ENCODE results near the gene MMP25.

Gene MMP25

DNA sequence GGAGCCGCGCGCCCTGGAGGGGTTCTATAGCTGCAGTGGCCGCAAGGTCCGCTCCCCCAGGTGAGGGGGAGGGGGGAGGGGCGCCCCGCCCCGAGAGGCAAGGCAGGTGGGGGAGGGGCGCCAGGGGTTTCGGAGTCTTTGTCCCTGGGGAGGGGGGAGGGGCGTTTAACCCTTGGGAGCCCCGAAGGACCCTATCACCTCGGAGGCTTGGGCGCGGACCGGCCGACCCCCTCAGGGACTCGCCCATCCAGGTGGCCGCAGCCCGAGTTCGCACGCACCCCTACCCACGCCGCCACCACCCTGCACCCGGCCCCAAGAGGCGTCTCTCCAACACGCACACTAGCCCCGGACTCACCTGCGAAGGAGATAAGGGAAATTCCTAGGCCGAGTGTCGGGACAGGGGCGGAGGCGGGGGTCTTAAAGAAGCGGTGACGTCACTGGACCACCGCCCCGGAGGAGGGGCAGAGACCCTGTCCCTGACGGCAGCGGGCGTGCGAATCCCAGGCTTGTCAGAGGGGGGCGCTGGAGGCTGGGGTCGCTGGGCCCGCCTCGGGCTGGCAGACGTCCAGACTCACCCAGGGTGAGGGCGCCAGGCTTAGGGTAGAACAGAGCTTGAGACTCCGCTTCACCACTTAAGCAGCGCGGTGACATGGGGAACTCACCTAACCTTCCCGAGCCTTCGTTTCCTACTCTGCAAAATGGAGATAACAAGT lies 28.4 kb upstream of the MMP25 start, which contains the start of gene CLDN6:
Gene CLDN6 (minus strand): TSS at position 390 of the 713 bp plus-strand sequence. CDS start 2,162 bp downstream, outside the sequence.
- DNase-seq = no peak

DNA sequence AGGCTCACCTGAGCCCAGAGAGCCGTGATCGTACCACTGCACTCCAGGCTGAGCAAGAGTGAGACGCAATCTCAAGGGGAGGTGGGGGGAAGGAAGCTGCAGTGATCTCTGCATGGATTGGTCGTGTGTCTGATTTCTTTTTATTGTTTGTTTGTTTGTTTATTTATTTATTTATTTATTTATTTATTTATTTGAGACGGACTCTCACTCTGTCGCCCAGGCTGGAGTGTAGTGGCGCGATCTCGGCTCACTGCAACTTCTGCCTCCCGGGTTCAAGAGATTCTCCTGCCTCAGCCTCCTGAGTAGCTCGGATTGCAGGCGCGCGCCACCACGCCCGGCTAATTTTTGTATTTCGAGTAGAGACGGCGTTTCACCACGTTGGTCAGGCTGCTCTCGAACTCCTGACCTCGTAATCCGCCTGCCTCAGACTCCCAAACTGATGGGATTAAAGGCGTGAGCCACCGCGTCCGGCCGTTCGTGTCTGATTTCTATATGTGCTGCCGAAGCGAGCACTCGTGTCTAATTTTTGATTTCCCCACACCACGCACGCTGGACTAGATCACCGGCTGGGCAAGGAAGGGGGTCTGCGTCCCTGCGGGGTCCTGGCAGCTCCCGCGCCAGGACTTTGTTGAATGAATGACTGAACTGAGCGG lies 26.6 kb upstream of the MMP25 start:
- DNase-seq = no peak

DNA sequence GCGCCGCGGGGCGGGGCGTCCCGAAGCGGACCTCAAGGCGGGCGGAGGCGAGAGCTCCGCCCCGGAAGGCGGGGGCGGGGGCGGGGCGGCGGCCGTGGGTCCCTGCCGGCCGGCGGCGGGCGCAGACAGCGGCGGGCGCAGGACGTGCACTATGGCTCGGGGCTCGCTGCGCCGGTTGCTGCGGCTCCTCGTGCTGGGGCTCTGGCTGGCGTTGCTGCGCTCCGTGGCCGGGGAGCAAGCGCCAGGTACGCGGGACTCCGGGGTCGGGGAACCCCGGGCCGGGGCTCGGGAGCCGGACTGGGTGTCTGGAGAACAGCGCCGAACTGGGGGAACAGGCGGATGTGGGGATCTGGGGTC lies 26.1 kb upstream of the MMP25 start, which contains the start of gene TNFRSF12A:
Gene TNFRSF12A (plus strand): TSS at position 122 of the 357 bp plus-strand sequence. CDS start 30 bp downstream, at position 152.
- DNase-seq = no peak

DNA sequence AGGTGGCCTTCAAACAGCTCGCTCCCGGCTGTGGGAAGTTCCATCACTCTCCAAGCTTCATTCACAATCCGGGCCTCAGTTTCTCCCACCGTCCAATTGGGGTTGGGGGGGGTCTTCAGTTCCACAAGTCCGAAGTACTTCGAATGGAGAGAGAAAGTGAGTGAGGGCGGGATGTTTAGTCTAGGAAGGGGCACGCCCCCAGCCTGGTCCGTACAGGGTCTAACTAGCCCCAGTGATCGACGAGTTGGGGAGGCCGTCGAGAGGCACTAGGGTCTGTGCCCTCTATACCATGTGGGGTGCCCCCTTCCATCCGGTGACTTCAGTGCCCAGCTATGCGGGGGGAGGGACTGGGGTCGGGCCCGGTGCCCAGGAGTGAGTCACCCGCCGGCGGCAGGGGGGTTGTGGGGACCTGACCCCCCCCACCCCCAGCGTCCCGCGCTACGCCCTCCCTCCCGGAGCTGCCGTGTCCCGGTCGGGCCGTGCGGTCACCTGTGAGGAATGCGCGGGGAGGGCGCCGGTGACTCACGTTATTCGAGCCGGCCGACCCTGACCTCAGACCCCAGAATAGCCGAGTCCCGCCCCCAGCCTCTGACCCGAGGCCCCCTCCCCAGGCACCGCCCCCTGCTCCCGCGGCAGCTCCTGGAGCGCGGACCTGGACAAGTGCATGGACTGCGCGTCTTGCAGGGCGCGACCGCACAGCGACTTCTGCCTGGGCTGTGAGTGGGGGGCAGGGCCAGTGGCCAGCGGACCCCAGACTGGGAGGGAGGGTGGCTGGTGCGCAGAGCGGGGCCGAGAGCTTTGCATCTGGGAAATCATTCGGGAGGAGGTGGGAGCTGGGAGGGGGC lies 25.5 kb upstream of the MMP25 start:
- DNase-seq = no peak

DNA sequence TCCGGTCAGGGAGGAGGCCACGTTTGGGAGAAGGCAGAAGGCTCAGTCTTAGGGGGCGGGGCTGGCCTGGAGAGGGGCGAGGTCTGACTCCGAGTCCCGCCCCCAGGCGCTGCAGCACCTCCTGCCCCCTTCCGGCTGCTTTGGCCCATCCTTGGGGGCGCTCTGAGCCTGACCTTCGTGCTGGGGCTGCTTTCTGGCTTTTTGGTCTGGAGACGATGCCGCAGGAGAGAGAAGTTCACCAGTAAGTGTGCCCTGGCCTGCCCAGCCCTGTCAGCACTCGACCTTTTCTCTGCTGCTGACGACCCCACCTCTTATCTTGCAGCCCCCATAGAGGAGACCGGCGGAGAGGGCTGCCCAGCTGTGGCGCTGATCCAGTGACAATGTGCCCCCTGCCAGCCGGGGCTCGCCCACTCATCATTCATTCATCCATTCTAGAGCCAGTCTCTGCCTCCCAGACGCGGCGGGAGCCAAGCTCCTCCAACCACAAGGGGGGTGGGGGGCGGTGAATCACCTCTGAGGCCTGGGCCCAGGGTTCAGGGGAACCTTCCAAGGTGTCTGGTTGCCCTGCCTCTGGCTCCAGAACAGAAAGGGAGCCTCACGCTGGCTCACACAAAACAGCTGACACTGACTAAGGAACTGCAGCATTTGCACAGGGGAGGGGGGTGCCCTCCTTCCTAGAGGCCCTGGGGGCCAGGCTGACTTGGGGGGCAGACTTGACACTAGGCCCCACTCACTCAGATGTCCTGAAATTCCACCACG lies 24.7 kb upstream of the MMP25 start:
- DNase-seq = no peak

DNA sequence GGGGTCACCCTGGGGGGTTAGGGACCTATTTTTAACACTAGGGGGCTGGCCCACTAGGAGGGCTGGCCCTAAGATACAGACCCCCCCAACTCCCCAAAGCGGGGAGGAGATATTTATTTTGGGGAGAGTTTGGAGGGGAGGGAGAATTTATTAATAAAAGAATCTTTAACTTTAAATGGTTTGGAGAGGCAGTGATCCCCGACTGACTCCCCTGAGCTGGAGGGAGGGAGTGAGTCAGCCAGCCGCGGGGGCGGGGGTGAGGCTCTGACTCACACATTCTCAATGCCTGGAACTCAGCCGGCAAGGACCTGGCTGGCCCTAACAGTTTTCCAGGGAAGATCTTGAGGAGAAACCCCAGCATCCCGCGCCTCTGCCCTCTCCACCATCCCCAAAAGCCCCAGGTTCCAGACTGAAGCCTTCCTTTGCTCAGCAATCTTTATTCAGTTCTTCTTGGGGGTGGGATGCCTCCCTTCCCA lies 24.1 kb upstream of the MMP25 start:
- DNase-seq = no peak

DNA sequence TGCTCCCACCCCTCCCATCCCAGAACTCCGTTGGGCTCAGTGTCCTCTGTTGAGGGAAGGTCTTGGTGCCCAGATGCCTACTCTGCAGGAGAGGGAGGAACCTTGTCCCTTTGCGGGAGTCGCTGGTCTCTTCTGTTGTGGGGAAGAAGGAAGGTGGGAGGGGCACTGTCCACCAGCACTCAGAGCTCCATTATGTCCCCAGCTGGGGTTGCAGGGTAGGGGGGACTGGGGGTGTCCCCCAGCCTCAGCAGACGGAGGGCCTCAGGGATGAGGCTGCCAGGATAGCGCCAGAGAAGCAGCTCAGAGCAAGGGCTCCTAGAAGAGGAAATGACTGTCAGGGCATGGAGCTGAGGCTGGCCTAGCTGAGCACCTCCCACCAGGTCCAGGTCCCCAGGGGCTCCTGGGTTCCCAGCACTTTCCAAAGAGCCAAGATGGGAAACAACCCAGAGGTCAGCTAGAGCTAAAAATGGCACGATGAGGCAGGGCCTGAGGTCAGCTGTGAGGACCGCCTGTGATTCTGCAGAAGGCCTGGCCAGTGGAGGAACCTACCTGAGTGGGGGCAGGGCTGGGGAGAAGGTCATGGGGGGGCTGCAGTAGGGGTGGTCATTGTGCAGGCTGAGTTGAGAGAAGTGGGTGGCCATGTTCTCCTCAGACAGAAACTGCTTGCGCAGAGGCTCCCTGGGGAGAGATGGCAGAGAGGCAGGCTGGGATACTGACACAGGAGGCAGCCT lies 23.5 kb upstream of the MMP25 start:
- no peak for DNase-seq

DNA sequence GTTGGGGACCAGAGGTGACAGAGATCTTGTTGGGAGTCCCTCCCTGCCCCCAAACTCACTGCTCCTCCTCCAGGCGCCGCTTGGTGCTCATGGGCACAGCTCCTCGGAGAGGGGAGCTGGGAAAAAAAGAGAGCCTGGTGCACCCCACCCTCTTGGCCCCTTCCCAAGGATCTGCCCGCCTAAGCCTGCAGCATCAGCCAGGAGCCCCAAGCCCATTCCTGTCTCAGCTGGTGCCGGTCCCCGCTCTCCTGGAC lies 23.0 kb upstream of the MMP25 start:
- no peak for DNase-seq

DNA sequence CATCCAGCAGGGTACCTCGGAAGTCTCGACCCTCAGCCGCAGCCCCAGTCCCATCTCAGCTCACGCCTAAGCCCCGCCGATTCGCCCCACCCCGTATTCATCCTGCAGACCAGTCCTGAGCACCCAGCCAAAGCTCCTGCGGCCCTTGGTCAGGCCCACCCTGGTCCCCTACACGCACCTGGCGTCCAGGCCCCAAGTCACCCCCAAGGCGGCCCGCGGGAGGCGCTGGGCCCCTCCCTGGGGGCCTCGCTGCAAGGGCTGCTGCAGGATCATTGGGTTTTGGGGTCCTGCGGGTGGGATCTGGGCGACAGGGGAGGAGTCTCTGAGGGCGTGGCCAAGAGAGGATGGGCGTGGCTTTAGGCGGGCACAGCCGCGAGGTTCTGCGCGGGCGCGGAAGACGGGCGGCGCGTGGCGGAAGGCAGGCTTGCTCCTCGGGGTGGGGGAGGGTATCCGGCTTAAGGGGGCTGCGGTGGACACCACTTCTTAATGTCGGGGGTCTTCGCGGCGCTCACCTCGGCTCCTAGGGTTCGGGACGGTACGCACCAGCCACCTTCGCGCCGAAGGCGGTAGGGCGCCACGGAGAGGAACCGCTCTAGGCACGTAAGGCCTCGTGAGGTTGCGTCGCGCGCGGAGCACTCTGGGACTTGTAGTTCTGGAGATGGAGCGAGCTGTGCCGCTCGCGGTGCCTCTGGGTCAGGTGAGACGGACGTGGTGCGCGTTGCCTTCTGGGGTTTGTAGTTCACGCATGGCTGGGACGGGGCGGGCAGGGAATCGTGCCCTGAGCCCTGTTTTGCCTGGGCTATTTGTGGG lies 22.5 kb upstream of the MMP25 start, which contains the start of the genes HCFC1R1 and THOC6:
Gene HCFC1R1 (minus strand): TSS at position 274 of the 810 bp plus-strand sequence. CDS start 1 bp downstream, at position 273.
Gene THOC6 (plus strand): TSS at position 367 of the 810 bp plus-strand sequence. CDS start 292 bp downstream, at position 659.
- peak; percentile 80 to 85 for DNase-seq

DNA sequence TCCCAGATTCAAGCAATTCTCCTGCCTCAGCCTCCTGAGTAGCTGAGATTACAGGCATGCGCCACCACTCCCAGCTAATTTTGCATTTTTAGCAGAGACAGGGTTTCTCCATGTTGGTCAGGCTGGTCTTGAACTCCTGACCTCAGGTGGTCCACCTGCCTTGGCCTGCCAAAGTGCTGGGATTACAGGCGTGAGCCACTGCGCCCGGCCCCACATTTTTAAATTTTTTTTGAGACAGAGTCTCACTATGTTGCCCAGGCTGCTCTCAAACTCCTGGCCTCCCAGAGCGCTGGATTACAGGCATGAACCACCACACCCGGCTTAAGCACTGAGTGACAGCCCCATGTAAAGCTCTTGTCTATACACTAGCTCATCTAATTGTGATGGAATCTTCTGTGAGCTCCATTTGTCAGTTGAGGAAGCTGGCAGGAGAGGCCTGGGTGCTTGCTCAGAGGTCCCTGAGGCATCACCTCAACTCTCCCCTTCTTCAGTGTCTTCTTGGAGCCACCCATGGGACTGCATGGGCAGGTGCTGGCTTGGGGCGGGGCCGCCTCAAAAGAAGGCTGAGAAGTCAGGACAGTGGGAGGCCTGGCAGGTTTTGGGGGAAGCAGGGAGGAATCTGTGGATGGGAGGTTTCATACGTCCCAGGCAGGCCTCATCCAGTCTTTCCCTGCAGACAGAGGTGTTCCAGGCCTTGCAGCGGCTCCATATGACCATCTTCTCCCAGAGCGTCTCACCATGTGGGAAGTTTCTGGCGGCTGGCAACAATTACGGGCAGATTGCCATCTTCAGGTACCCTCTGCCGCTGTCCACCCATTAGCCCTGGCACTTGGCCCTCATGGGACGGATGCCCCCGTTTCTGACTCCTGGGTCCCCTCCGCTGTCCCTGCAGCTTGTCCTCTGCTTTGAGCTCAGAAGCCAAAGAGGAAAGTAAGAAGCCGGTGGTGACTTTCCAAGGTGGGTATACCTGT lies 21.0 kb upstream of the MMP25 start:
- DNase-seq = no peak

DNA sequence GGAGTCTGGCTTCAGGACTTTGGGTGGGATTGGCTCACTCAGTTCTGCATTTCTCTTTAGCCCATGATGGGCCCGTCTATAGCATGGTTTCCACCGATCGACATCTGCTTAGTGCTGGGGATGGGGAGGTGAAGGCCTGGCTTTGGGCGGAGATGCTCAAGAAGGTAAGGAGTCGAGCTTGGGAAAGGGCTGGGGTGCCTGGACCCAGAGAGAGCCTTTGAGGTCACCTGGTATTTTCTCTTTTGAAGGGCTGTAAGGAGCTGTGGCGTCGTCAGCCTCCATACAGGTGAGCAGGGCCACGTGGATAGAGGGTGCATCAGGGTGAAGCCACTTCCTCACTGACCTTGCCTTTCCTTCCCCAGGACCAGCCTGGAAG lies 20.4 kb upstream of the MMP25 start:
- DNase-seq = no peak

DNA sequence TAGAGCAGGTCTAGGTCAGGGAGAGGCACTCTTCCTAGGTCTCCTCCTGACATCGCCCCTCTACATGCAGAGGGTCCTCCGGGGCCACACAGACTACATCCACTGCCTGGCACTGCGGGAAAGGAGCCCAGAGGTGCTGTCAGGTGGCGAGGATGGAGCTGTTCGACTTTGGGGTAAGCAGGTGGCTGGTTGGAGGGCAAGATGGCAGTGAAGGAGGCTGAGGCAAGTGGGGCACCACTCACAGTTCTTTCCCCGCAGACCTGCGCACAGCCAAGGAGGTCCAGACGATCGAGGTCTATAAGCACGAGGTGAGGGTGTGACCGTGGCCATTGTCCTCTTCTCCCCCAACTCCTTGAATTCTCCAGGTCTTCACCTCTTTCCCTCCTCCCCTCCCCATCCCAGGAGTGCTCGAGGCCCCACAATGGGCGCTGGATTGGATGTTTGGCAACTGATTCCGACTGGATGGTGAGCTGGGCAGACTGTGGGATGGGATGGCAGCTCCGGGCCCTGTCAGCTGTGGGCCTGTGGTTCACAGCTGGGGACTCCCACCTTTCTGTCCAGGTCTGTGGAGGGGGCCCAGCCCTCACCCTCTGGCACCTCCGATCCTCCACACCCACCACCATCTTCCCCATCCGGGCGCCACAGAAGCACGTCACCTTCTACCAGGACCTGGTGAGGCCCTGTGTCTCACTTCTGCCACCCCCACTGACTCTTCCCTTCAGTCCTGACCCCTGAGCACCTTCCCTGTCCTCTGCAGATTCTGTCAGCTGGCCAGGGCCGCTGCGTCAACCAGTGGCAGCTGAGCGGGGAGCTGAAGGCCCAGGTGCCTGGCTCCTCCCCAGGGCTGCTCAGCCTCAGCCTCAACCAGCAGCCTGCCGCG lies 19.5 kb upstream of the MMP25 start:
- DNase-seq = no peak

DNA sequence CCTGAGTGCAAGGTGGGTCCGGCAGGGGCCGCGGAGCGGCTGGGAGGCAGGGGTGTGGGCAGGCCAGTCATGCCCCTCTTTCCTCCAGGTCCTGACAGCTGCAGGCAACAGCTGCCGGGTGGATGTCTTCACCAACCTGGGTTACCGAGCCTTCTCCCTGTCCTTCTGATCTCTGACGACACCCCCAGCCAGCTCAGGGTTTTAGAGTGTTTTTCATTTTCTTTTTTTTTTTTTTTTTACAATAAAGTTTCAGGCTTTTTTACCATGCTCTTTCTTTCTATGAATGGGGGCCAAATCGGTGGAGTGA lies 18.9 kb upstream of the MMP25 start:
- no peak for DNase-seq

DNA sequence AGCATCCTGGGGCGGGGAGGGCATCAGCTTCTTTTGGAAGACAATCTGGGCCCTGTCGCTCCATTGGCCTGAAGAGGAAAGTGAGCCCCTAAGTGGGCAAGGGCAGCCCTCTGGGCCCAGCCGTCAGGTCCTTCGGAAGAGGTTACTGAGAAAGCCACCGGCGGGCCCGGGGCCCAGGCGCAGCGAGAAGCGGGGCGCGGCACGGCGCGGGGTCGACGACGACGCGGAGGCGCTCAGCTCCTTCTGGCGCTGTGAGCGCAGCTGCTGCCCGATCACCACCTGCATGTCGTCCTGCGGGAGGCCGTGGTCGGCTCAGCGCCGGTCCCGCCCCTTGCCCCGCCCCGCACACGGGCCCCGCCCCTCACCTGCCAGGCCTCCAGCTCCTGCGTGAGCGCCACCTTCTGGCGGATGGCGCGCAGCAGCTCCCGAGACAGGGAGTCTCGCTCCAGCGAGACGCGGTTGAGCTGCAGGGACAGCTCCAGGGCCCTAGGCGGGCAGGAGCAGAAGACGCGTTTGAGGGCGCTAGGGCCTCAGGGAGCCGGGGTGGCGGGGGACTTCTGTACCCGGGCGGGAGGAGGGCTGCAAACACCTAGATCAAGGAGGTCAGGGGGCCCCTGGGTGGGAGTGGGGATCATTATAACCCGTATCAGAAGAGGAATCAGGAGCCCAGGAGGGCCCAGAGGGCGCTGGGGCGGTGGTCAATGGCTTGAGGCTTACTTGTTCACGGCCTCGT lies 18.2 kb upstream of the MMP25 start:
- DNase-seq = peak; percentile 16 to 51

DNA sequence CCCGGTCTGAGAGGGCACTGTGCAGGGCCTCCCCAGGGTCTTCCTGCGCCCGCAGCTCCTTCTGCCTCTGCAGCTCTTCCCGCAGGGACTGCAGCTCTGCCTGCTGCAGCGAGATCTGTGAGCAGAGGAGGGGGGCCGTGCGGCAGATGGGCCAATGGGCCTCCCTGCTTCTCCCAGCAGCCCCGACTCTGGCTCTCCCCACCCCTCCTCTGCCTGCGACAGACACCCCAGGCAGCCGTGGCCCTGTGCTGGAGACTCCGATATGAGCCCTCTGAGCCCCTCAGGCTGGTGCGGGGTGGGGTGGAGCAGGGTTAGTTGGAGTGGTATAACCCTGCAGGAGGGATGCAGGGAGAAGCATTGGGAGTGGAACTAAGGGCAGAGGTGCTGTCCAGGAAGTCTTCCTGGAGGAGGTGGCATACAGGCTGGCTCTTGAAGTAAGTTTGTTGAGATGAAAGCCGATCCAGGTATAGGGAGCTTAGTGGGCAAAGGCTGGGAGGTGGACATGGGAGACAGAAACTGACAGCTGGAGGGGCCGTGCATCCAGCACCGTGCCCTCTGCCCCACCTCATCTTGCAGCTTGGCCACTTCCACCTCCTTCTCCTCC lies 17.5 kb upstream of the MMP25 start:
- no peak for DNase-seq

DNA sequence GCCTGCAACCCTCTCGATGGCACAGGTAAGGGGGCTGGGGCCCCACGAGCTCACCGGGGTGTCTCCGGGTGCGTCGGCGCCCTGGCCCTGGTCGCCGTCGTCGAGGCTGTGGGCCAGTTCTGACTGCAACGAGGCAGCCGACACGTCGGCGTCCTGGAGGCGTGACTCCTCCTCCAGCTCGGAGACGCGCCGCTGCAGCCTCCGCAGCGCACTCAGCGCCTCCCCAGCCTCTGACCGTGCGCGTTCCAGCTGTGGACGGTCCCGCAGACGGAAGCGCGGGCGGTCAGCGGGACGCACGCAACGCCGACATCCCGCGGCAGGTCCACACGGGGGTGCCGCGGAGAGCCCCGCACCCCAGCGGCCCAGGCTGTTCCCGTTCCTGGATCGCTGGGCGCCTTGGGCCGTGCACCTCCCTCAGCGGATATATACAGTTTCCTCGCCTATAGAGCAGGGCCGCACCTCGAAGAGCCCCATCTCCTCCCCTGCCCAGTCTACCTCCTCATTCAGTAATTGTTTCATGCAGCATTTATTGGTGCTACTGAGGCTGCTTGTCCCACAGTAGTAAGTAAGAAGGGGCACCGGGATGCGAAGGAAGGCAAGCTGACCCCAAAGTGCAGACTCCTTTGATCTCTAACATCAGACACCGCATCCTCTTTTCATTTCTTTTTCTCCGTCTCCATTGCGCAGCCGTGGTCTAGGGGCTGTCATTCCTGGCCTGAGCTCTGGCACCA lies 16.7 kb upstream of the MMP25 start:
- DNase-seq = no peak

All from cerebellar nuclear complex (tissue), 1 donor.